Activated naive CD8-positive, alpha-beta T cell treated with anti-CD3 and anti-CD28 coated beads, Interleukin-2, amount 10 ng/mL, durations not matched to agents 7 days and 5 days (primary cell): ENCODE measurements around the gene B3GNT3. TPM values are rescaled to one million over a fixed set of nuclear protein-coding genes. Genes with fewer than 3 reads are reported as not detected.

Source experiments
- ATAC-seq: fragments of 150-1000 bp; cut with Tn5 transposase; one replicate; pipeline ENCODE4 v1.10.0; 2021; ENCODE audit warnings: low read depth, moderate library complexity
- POLR2A ChIA-PET: fragments of 350-600 bp; sonication (Branson Sonifier 250); formaldehyde crosslinking; loops from one replicate; lab custom pipeline; 2021; ENCODE audit warnings: antibody characterized with exemption; lab: Charles Lee
- DNase-seq: peaks from one replicate; pipeline ENCODE4 v3.0.0; 2021
- H3K27ac Mint-ChIP-seq: one replicate; pipeline ENCODE4 v1.8.0; 2022; ENCODE audit warnings: mild to moderate bottlenecking, mixed read lengths
- H3K27me3 Mint-ChIP-seq: one replicate; pipeline ENCODE4 v1.8.0; 2022; ENCODE audit warnings: mild to moderate bottlenecking, moderate library complexity, mixed read lengths
- H3K36me3 Mint-ChIP-seq: one replicate; pipeline ENCODE4 v1.8.0; 2021; ENCODE audit warnings: mild to moderate bottlenecking, mixed read lengths
- H3K4me1 Mint-ChIP-seq: one replicate; pipeline ENCODE4 v1.8.0; 2021; ENCODE audit warnings: mixed read lengths
- H3K4me3 Mint-ChIP-seq: one replicate; pipeline ENCODE4 v1.8.0; 2022; ENCODE audit warnings: mild to moderate bottlenecking, moderate library complexity, mixed read lengths
- H3K9me3 Mint-ChIP-seq: one replicate; pipeline ENCODE4 v1.8.0; 2021; ENCODE audit warnings: mixed read lengths
- total RNA-seq, 2 experiments: library from RNA; stranded (reverse); gene quantifications; one replicate each; pipeline ENCODE4 v1.2.3, GENCODE V29; 2021

The B3GNT3 gene
- total RNA-seq, 2 experiments from 2014 or later, result not detected

GRCh38 chr19:17755977-17756670, 38.8 kb upstream of the B3GNT3 start:
- POLR2A ChIA-PET, result interaction anchor here (0.7 to 1.2 kb wide), 3 partner anchors 19 to 82 kb away, joined by 3 to 4 read pairs (median 3); partner anchors contain the start of gene MAP1S
- no peaks in the 10 kb centered on the region for H3K9me3 Mint-ChIP-seq
- peaks cover 38% of the 10 kb centered on the region for H3K36me3 Mint-ChIP-seq
- peak overlapping the region; percentile 39 for H3K27ac Mint-ChIP-seq
- no peak overlapping the region for H3K4me3 Mint-ChIP-seq
- DNase-seq (peak; percentile 58), ATAC-seq (no peak)
- no peaks in the 10 kb centered on the region for H3K27me3 Mint-ChIP-seq
- H3K4me1 Mint-ChIP-seq, result peaks cover 38% of the 10 kb centered on the region

GRCh38 chr19:17757125-17757524, 37.8 kb upstream of the B3GNT3 start:
- Mint-ChIP-seq H3K27ac (no peak overlapping the region), H3K4me1 (peaks cover 32% of the 10 kb centered on the region), H3K9me3 (no peaks in the 10 kb centered on the region), H3K4me3 (no peak overlapping the region), H3K27me3 (no peaks in the 10 kb centered on the region), H3K36me3 (peaks cover 41% of the 10 kb centered on the region)
- POLR2A ChIA-PET, result interaction anchor here (0.7 to 1.2 kb wide), 3 partner anchors 8 to 83 kb away, joined by 3 to 4 read pairs (median 4); partner anchors contain the start of gene MAP1S
- ATAC-seq (no peak), DNase-seq (no peak)

GRCh38 chr19:17758515-17758914, 36.4 kb upstream of the B3GNT3 start:
- ATAC-seq, result no peak
- peaks cover 31% of the 10 kb centered on the region for H3K4me1 Mint-ChIP-seq
- H3K27ac Mint-ChIP-seq, result no peak overlapping the region
- H3K9me3 Mint-ChIP-seq, result no peaks in the 10 kb centered on the region
- H3K36me3 Mint-ChIP-seq, result peaks cover 44% of the 10 kb centered on the region
- H3K4me3 Mint-ChIP-seq, result no peak overlapping the region
- POLR2A ChIA-PET, result interaction anchor here (1.0 kb wide), 1 partner anchor 51 kb away, joined by 4 read pairs; no protein-coding TSS in a partner anchor
- no peaks in the 10 kb centered on the region for H3K27me3 Mint-ChIP-seq
- no peak for DNase-seq

GRCh38 chr19:17761148-17761547, 33.8 kb upstream of the B3GNT3 start:
- POLR2A ChIA-PET, result interaction anchor here (1.4 kb wide), 1 partner anchor 13 kb away, joined by 3 read pairs; no protein-coding TSS in a partner anchor
- H3K4me3 Mint-ChIP-seq, result no peak overlapping the region
- H3K36me3 Mint-ChIP-seq, result peaks cover 43% of the 10 kb centered on the region
- ATAC-seq (no peak), DNase-seq (no peak)
- no peaks in the 10 kb centered on the region for H3K27me3 Mint-ChIP-seq
- no peaks in the 10 kb centered on the region for H3K9me3 Mint-ChIP-seq
- no peak overlapping the region for H3K27ac Mint-ChIP-seq
- H3K4me1 Mint-ChIP-seq, result peaks cover 12% of the 10 kb centered on the region

GRCh38 chr19:17762505-17763229, 32.3 kb upstream of the B3GNT3 start:
- DNase-seq, result no peak
- Mint-ChIP-seq H3K9me3 (no peaks in the 10 kb centered on the region), H3K4me3 (no peak overlapping the region), H3K27ac (no peak overlapping the region), H3K27me3 (no peaks in the 10 kb centered on the region), H3K36me3 (peaks cover 34% of the 10 kb centered on the region), H3K4me1 (peaks cover 10% of the 10 kb centered on the region)
- no peak for ATAC-seq
- POLR2A ChIA-PET, result interaction anchor here (0.5 to 1.6 kb wide), 3 partner anchors 8 to 77 kb away, joined by 6 to 9 read pairs (median 7); partner anchors contain the start of gene FCHO1

GRCh38 chr19:17764348-17764747, 30.6 kb upstream of the B3GNT3 start:
- POLR2A ChIA-PET, result interaction anchor here (0.7 kb wide), 1 partner anchor 1439 kb away, joined by 4 read pairs; the partner anchor contains the start of gene NR2C2AP
- Mint-ChIP-seq H3K27ac (no peak overlapping the region), H3K9me3 (no peaks in the 10 kb centered on the region), H3K4me3 (no peak overlapping the region), H3K4me1 (peaks cover 5% of the 10 kb centered on the region), H3K27me3 (no peaks in the 10 kb centered on the region), H3K36me3 (peaks cover 29% of the 10 kb centered on the region)
- DNase-seq, result no peak
- ATAC-seq, result no peak

GRCh38 chr19:17765069-17765618, 29.8 kb upstream of the B3GNT3 start:
- H3K27ac Mint-ChIP-seq, result peak overlapping the region; percentile 42
- peaks cover 3% of the 10 kb centered on the region for H3K4me1 Mint-ChIP-seq
- H3K36me3 Mint-ChIP-seq, result peaks cover 27% of the 10 kb centered on the region
- DNase-seq, result no peak
- H3K27me3 Mint-ChIP-seq, result no peaks in the 10 kb centered on the region
- no peaks in the 10 kb centered on the region for H3K9me3 Mint-ChIP-seq
- POLR2A ChIA-PET, result interaction anchor here (0.7 kb wide), 1 partner anchor 1438 kb away, joined by 4 read pairs; the partner anchor contains the start of gene NR2C2AP
- no peak for ATAC-seq
- H3K4me3 Mint-ChIP-seq, result no peak overlapping the region

- ATAC-seq, result no peak
- no peak overlapping the region for H3K4me3 Mint-ChIP-seq
- POLR2A ChIA-PET, result interaction anchor here (1.4 kb wide), 1 partner anchor 15 kb away, joined by 4 read pairs; the partner anchor contains the start of gene FCHO1
- H3K27ac Mint-ChIP-seq, result no peak overlapping the region
- no peaks in the 10 kb centered on the region for H3K9me3 Mint-ChIP-seq
- H3K27me3 Mint-ChIP-seq, result no peaks in the 10 kb centered on the region
- DNase-seq, result no peak
- H3K36me3 Mint-ChIP-seq, result peaks cover 21% of the 10 kb centered on the region
- H3K4me1 Mint-ChIP-seq, result no peaks in the 10 kb centered on the region
Measured at GRCh38 chr19:17766543-17767131, 28.3 kb upstream of the B3GNT3 start.

- POLR2A ChIA-PET, result no interaction called here
- DNase-seq, result no peak
- Mint-ChIP-seq H3K9me3 (no peaks in the 10 kb centered on the region), H3K4me1 (no peaks in the 10 kb centered on the region), H3K4me3 (no peak overlapping the region), H3K27me3 (no peaks in the 10 kb centered on the region), H3K36me3 (peaks cover 24% of the 10 kb centered on the region), H3K27ac (no peak overlapping the region)
- no peak for ATAC-seq
Measured at GRCh38 chr19:17767559-17767958, 27.4 kb upstream of the B3GNT3 start.

- Mint-ChIP-seq H3K9me3 (no peaks in the 10 kb centered on the region), H3K27ac (no peak overlapping the region), H3K4me3 (no peak overlapping the region), H3K36me3 (peaks cover 25% of the 10 kb centered on the region), H3K27me3 (no peaks in the 10 kb centered on the region), H3K4me1 (peaks cover 2% of the 10 kb centered on the region)
- POLR2A ChIA-PET, result interaction anchor here (0.7 kb wide), 1 partner anchor 25 kb away, joined by 3 read pairs; the partner anchor contains the start of gene B3GNT3
- DNase-seq, result no peak
- no peak for ATAC-seq
Measured at GRCh38 chr19:17770613-17771012, 24.3 kb upstream of the B3GNT3 start.

GRCh38 chr19:17772172-17772571, 22.8 kb upstream of the B3GNT3 start:
- Mint-ChIP-seq H3K27ac (no peak overlapping the region), H3K9me3 (no peaks in the 10 kb centered on the region), H3K4me3 (no peak overlapping the region), H3K4me1 (peaks cover 2% of the 10 kb centered on the region), H3K36me3 (peaks cover 22% of the 10 kb centered on the region), H3K27me3 (no peaks in the 10 kb centered on the region)
- DNase-seq (no peak), ATAC-seq (no peak)
- POLR2A ChIA-PET, result no interaction called here

GRCh38 chr19:17775245-17775927, 19.6 kb upstream of the B3GNT3 start:
- POLR2A ChIA-PET, result interaction anchor here (0.9 kb wide), 1 partner anchor 19 kb away, joined by 3 read pairs; no protein-coding TSS in a partner anchor
- peaks cover 7% of the 10 kb centered on the region for H3K4me1 Mint-ChIP-seq
- no peak overlapping the region for H3K27ac Mint-ChIP-seq
- ATAC-seq, result no peak
- H3K9me3 Mint-ChIP-seq, result no peaks in the 10 kb centered on the region
- no peaks in the 10 kb centered on the region for H3K27me3 Mint-ChIP-seq
- H3K36me3 Mint-ChIP-seq, result peaks cover 18% of the 10 kb centered on the region
- DNase-seq, result peak; percentile 59
- H3K4me3 Mint-ChIP-seq, result no peak overlapping the region
